BLaER1 treated with 17β-estradiol and CSF1 and Interleukin-3, amounts not matched to agents 10 nM and 100 nM (cell line): ENCODE measurements around the gene ZBTB39.

Source experiments
- H3K27ac ChIP-seq, 11 experiments: shearing (Covaris generic); formaldehyde crosslinking; 2 replicates each; pipeline ENCODE4 v1.8.1; 2022
- H3K27me3 ChIP-seq, 11 experiments: shearing (Covaris generic); formaldehyde crosslinking; 2 replicates each; pipeline ENCODE4 v1.8.1; 2022
- H3K36me3 ChIP-seq, 11 experiments: shearing (Covaris generic); formaldehyde crosslinking; 2 replicates each; pipeline ENCODE4 v1.8.1; 2022
- H3K4me1 ChIP-seq, 10 experiments: shearing (Covaris generic); formaldehyde crosslinking; 2 replicates each; pipeline ENCODE4 v1.8.1; 2022
- H3K4me2 ChIP-seq, 11 experiments: shearing (Covaris generic); formaldehyde crosslinking; 2 replicates each; pipeline ENCODE4 v1.8.1; 2022
- H3K4me3 ChIP-seq, 10 experiments: shearing (Covaris generic); formaldehyde crosslinking; 2 replicates each; pipeline ENCODE4 v1.8.1; 2022
- H3K9ac ChIP-seq, 11 experiments: shearing (Covaris generic); formaldehyde crosslinking; 2 replicates each; pipeline ENCODE4 v1.8.1; 2022
- H3K9me3 ChIP-seq, 11 experiments: shearing (Covaris generic); formaldehyde crosslinking; replicated peaks in 1 of 11; 2 replicates each; pipeline ENCODE4 v1.8.1; 2022
- H4K20me1 ChIP-seq, 11 experiments: shearing (Covaris generic); formaldehyde crosslinking; 2 replicates each; pipeline ENCODE4 v1.8.1; 2022
- Cebpa-rat ChIP-seq, 11 experiments: shearing (Covaris generic); IDR thresholded peaks; 2 replicates each; pipeline ENCODE4 v1.8.1; 2022

The ZBTB39 gene

DNA sequence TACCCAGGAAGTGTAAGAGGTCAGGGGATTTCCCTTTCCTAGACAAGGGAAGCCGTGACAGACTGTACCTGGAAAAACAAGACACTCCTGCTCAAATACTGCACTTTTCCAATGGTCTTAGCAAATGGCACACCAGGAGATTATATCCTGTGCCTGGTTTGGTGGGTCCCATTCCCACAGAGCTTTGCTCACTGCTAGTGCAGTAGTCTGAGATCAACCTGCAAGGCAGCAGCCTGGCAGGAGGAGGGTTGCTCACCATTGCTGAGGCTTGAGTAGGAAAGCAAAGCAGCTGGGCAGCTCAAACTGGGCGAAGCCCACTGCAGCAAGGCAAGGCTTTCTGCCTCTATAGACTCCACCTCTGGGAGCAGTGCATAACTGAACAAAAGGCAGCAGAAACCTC is 47.9 kb downstream of the ZBTB39 start:
- peaks cover 11 to 32% (median 23%) of the 10 kb centered on the region in 11 experiments; a peak in 21 of 22 replicates for H3K9me3 ChIP-seq
- H3K4me3 ChIP-seq, result no peak overlapping the region
- no peak for TF ChIP-seq Cebpa-rat (IDR thresholded peaks at IDR 0.05)
- no peaks in the 10 kb centered on the region for H3K36me3 ChIP-seq
- H4K20me1 ChIP-seq, result no peaks in the 10 kb centered on the region
- H3K4me2 ChIP-seq, result no peak overlapping the region
- no peak overlapping the region for H3K9ac ChIP-seq
- H3K4me1 ChIP-seq, result peaks cover 0 to 24% (median 0%) of the 10 kb centered on the region in 10 experiments; a peak in 7 of 20 replicates
- H3K27me3 ChIP-seq, result no peaks in the 10 kb centered on the region
- H3K27ac ChIP-seq, result no peak overlapping the region

DNA sequence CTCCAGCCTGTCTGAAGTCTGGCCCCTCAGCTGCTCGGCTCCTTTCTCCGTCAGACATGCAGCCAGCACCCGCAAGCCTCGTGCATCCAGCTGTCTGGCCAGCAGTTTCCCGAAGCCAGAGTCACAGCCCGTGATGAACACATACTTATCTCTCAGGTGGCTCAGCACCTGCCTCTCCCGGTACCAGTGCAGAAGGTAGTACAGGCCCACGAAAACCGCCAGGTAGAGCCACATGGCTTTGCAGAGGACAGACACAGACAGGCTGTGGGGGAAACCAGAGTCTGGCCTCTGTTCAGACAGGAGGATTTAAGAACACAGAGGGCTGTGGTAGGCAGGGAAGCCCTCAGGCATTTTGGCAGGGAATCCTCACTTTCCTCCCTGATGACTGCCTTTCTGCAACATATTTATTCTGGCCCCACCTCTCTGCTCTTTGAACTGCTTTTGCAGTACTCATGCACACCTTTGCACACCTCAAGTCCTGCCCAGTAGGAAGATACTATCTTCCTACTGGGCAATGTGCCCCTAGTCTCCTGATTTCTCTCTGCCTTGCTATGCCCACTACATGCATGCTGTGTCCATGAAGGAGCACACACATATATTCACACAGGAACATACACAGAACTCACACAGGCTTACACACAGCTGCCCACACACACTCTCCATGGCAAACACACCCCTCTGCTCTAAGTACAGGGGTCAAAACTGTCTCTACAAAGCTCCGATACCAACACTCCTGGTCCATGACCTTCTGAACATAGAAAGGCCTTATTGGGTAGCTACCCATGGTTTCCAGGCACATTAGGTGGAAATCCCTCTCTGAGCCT is 48.9 kb downstream of the ZBTB39 start, which contains the start of gene RDH16:
TSS of gene RDH16 (minus strand) at position 380 of the 824 bp plus-strand sequence. CDS start at position 234, 146 bp downstream.
- Histone ChIP-seq H3K36me3 (no peaks in the 10 kb centered on the region), H4K20me1 (no peaks in the 10 kb centered on the region), H3K4me1 (peaks cover 0 to 22% (median 0%) of the 10 kb centered on the region in 10 experiments; a peak in 7 of 20 replicates), H3K27me3 (no peaks in the 10 kb centered on the region), H3K4me3 (no peak within 1 kb of the TSS), H3K4me2 (no peak within 1 kb of the TSS), H3K27ac (no peak within 1 kb of the TSS), H3K9ac (no peak within 1 kb of the TSS), H3K9me3 (peaks cover 10 to 22% (median 15%) of the 10 kb centered on the region in 11 experiments; a peak in 21 of 22 replicates)
- no peak for TF ChIP-seq Cebpa-rat (IDR thresholded peaks at IDR 0.05)

DNA sequence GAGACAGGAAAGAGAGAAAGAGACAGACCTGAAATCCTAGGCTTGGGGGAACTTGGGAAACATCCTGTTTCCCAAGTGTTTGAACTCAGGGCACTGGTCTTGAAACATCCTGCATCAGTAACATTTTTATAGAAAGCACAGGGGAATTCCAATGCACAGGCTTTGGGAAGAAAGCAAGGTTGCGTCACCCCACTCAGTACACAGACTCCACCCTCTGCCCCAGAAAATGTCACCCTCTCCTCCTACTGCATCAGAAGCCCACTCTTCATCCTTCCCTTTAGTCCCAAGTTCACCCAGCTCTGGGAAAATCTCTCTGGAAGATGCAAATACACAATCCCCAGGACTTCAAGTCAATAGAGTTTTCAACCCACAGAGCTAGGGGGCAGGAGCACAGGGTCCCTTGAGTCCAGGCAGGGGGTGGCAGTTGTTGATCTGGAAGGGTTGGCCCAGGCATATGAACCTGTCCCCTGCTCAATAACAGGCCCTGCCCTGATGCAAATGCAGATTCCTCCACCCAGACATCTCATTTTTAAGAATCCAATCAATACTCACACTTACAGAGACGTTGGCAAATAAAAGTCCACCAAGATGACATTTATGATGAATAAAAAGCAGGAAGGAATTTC is 50.6 kb downstream of the ZBTB39 start:
- peaks cover 10 to 25% (median 13%) of the 10 kb centered on the region in 11 experiments; a peak in 20 of 22 replicates for H3K9me3 ChIP-seq
- H3K4me1 ChIP-seq, result peaks cover 0 to 18% (median 0%) of the 10 kb centered on the region in 10 experiments; a peak in 6 of 20 replicates
- H3K27ac ChIP-seq, result no peak overlapping the region
- no peak overlapping the region for H3K4me3 ChIP-seq
- H3K27me3 ChIP-seq, result no peaks in the 10 kb centered on the region
- H4K20me1 ChIP-seq, result no peaks in the 10 kb centered on the region
- H3K36me3 ChIP-seq, result no peaks in the 10 kb centered on the region
- no peak overlapping the region for H3K9ac ChIP-seq
- peak in 2 of 11 experiments; percentile 18 to 36; a peak in 1 of 22 replicates for TF ChIP-seq Cebpa-rat (IDR thresholded peaks at IDR 0.05)
- peak overlapping the region in 4 of 11 experiments; percentile 29 to 46 (median 35); a peak in 5 of 22 replicates for H3K4me2 ChIP-seq

DNA sequence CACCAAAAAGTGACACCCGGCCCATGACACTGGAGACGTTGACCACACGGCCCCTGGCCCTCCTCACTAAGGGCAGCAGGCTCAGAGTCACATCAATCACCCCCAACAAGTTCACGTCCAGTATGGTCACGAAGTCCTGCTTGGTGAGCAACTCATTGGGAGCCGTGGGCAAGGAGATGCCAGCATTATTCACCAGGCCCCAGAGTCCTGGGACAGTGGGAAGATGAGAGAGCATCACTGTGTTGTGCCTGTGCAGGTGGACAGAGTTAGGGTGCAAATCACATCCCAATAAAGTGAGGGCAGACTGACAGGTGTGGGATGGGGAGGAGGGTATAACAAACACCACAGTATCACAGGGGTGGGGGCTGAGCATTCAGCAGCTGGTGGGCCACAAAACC is 51.4 kb downstream of the ZBTB39 start:
- Histone ChIP-seq H3K4me3 (no peak overlapping the region), H3K36me3 (no peaks in the 10 kb centered on the region), H4K20me1 (no peaks in the 10 kb centered on the region), H3K27ac (no peak overlapping the region), H3K9me3 (peaks cover 10 to 25% (median 13%) of the 10 kb centered on the region in 11 experiments; a peak in 20 of 22 replicates), H3K4me1 (peaks cover 0 to 18% (median 0%) of the 10 kb centered on the region in 10 experiments; a peak in 6 of 20 replicates), H3K4me2 (peak overlapping the region in 4 of 11 experiments; percentile 29 to 46 (median 35); a peak in 3 of 22 replicates), H3K9ac (no peak overlapping the region), H3K27me3 (no peaks in the 10 kb centered on the region)
- no peak for TF ChIP-seq Cebpa-rat (IDR thresholded peaks at IDR 0.05)

DNA sequence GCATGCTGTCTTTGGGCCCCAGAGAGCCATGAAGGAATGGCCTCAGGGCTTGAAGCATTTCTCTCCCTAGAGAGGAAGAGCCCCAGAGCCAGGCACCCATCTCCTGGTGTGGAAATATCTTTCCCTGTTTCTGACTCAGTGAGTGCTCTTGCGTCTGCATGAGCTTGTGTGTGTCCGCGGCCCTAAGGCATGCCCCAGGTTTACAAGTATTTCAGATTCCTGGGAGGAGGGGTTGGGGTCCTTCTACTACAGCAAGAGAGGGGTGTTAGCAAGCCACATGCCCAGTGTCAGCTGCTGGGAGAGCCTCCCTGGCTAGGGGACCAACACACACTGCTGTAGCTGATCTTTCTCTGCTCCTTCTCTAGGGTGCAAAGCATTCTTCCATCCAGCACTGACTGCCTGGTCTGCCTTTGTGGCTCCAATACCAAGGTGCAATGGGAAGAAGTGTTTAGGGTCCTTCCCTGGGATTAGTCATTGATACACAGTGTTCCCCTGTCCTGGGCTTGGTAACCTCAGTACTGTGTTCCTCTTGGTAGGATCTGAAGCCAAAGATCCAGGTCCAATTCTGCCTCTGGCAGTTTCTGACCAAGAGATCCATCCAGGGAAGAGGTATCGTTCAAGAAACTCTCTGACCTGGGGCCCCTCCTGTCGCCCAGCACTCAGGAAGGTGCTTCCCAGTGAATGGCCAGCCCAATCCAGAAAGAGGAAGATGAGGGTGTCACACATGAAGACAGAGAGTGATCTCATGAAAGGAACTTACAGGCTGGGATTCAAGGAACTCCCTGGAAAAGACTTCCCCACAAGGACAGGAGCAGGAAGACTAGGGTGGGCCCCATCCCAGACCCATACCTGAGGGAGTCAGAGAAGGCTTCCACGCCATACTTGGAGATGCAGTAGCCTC is 52.0 kb downstream of the ZBTB39 start:
- Histone ChIP-seq H3K9ac (no peak overlapping the region), H3K27me3 (no peaks in the 10 kb centered on the region), H3K36me3 (no peaks in the 10 kb centered on the region), H3K4me3 (no peak overlapping the region), H3K4me2 (peak overlapping the region in 2 of 11 experiments; percentile 35 to 46; a peak in 2 of 22 replicates), H4K20me1 (no peaks in the 10 kb centered on the region), H3K27ac (no peak overlapping the region), H3K9me3 (peaks cover 10 to 23% (median 13%) of the 10 kb centered on the region in 11 experiments; a peak in 20 of 22 replicates), H3K4me1 (peaks cover 0 to 18% (median 0%) of the 10 kb centered on the region in 10 experiments; a peak in 6 of 20 replicates)
- no peak for TF ChIP-seq Cebpa-rat (IDR thresholded peaks at IDR 0.05)

DNA sequence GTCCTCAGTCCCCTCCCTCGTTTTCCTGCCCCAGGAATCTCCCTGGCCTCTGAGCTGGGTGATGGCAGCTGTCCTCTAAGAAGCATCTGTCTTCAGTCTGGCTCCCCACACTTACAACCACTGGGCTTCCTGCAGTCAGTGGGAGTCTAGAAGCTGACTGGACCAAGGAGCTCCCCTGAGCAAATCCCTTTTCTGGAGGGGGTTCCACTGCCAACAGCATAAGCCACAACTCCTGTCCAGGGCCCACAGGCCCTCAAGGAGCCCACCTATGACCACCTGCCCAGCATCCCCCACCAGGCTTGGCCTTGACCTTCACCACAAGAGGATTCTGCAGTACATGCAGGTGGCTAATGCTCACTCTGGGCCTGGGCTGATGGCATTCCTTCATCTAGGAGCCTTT is 53.0 kb downstream of the ZBTB39 start:
- Histone ChIP-seq H3K9me3 (peaks cover 3 to 13% (median 7%) of the 10 kb centered on the region in 11 experiments; a peak in 19 of 22 replicates), H3K27ac (no peak overlapping the region), H3K4me2 (no peak overlapping the region), H3K4me1 (peaks cover 0 to 18% (median 0%) of the 10 kb centered on the region in 10 experiments; a peak in 6 of 20 replicates), H3K27me3 (no peaks in the 10 kb centered on the region), H3K36me3 (no peaks in the 10 kb centered on the region), H3K4me3 (no peak overlapping the region), H3K9ac (no peak overlapping the region), H4K20me1 (no peaks in the 10 kb centered on the region)
- no peak for TF ChIP-seq Cebpa-rat (IDR thresholded peaks at IDR 0.05)

DNA sequence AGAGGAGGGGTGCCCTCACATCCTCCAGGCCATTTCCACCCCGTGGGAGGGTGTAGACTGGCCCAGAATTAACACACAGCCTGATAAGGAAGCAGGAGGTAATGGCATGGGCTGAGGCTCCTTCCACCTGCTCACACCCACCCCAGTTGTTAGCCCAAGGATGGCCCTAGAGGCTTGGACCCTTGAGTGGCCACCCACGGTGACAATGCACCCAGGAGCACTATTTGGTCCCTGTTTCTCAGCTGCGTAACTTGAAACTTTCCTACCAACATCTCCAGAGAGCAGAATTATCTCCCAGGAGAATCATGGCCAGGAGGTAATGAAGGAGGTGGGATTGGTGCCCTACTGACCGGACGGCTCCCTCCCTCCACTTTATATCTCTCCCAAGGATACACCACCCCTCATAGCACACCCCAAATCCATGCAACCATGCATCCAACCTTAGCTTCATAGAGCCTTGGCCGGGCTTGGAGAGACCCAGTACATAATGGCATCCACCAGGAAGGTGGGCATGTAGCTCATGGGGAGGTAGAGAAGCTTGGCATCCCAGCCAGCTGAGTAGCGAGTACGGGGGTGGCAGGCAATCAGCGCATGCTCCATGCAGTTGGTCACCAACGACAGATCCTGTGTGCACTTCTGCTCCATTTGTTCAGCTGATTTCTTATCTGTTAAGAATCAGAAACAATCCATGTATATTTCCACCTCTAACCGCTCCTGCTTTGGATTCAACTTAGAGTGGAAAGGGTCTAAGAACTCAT is 54.6 kb downstream of the ZBTB39 start:
- Histone ChIP-seq H4K20me1 (no peaks in the 10 kb centered on the region), H3K9ac (no peak overlapping the region), H3K36me3 (no peaks in the 10 kb centered on the region), H3K27me3 (no peaks in the 10 kb centered on the region), H3K4me1 (peaks cover 0 to 18% (median 0%) of the 10 kb centered on the region in 10 experiments; a peak in 6 of 20 replicates), H3K27ac (no peak overlapping the region), H3K9me3 (peaks cover 0 to 13% (median 0%) of the 10 kb centered on the region in 11 experiments; a peak in 4 of 22 replicates), H3K4me2 (no peak overlapping the region), H3K4me3 (no peak overlapping the region)
- TF ChIP-seq Cebpa-rat (IDR thresholded peaks at IDR 0.05), result no peak

DNA sequence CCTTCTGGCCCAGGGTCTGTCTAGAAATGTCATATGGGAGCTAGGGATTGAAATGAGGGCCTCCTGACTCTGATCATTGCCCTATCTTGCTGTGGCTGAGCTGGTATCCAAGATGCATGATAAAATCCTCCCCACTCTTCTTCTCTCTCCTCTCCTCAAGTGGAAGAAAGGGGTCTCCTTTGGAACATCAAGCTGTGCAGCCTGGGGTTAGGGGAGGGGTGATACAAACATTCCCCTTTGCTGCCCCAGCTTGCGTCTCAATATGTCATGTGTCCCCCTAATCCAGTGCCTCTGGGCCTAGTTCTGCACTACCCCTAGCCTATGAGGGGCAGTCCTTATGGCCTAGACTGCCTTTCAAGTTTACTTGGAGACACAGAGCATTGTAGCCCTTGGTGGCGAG is 57.5 kb downstream of the ZBTB39 start:
- H3K9ac ChIP-seq, result no peak overlapping the region
- TF ChIP-seq Cebpa-rat (IDR thresholded peaks at IDR 0.05), result no peak
- H3K4me3 ChIP-seq, result no peak overlapping the region
- no peak overlapping the region for H3K4me2 ChIP-seq
- peaks cover 0 to 20% (median 4%) of the 10 kb centered on the region in 11 experiments; a peak in 16 of 22 replicates for H3K9me3 ChIP-seq
- H3K36me3 ChIP-seq, result no peaks in the 10 kb centered on the region
- no peak overlapping the region for H3K27ac ChIP-seq
- H3K4me1 ChIP-seq, result no peaks in the 10 kb centered on the region
- H4K20me1 ChIP-seq, result no peaks in the 10 kb centered on the region
- H3K27me3 ChIP-seq, result no peaks in the 10 kb centered on the region
